Measurements from ENCODE around the gene NTNG1. TPM values are rescaled to one million over a fixed set of nuclear protein-coding genes. Genes with fewer than 3 reads are reported as not detected.

The NTNG1 gene
- total and polyA plus RNA-seq, 2 of the 4 experiments (the other 2 are of a cell fraction): 1.2 to 2.3 TPM

GRCh38 chr1:107514841-107515240, 374.0 kb downstream of the NTNG1 start:
- H3K27me3 ChIP-seq (ENCODE audit: control insufficient read depth, insufficient read depth, low read length): no peaks in the 10 kb centered on the region
- no peak overlapping the region for H4K5ac ChIP-seq (ENCODE audit: low read depth, low read length)
- H3K4me1 ChIP-seq (ENCODE audit: control insufficient read depth, insufficient read depth, low read length): no peaks in the 10 kb centered on the region
- H3K18ac ChIP-seq (ENCODE audit: low read depth, low read length): no peak overlapping the region
- no peak overlapping the region for H2BK15ac ChIP-seq (ENCODE audit: low read depth, low read length)
- H3K4ac ChIP-seq (ENCODE audit: low read depth, low read length): no peak overlapping the region
- intact Hi-C loops (cut with micrococcal nuclease) (no loop called here), in situ Hi-C loops (cut with MboI; ENCODE audit: low sequenced_read_pairs) (no loop called here), dilution Hi-C loops (cut with HindIII; ENCODE audit: low sequenced_read_pairs, unreplicated experiment) (no loop called here)
- no peak for TF ChIP-seq MAFK (IDR thresholded peaks at IDR 0.05; ENCODE audit: low read depth, low read length)
- TF ChIP-seq RFX5 (IDR thresholded peaks at IDR 0.05; ENCODE audit: low read depth, low read length): no peak
- TF ChIP-seq RCOR1 (IDR thresholded peaks at IDR 0.05; ENCODE audit: insufficient replicate concordance, low read length): no peak
- TF ChIP-seq CTCF (conservative IDR thresholded peaks at IDR 0.05; ENCODE audit: low read depth, low read length): no peak
- CTCF ChIA-PET: no interaction called here
- H3K79me1 ChIP-seq (ENCODE audit: low read depth in 1 of 2, low read length in 2 of 2): no peaks in the 10 kb centered on the region
- H4K91ac ChIP-seq (ENCODE audit: insufficient read depth, low read depth, low read length): no peak overlapping the region
- H3K9ac ChIP-seq (ENCODE audit: low read depth, low read length): no peak overlapping the region
- H3K56ac ChIP-seq (ENCODE audit: extremely low read depth, insufficient read depth, low read length): no peak overlapping the region
- no peak overlapping the region for H2AK9ac ChIP-seq (replicated peaks; ENCODE audit: low read depth, low read length, poor library complexity)
- POLR2A ChIA-PET (ENCODE audit: unreplicated experiment): no interaction called here
- no peaks in the 10 kb centered on the region for H3K36me3 ChIP-seq (ENCODE audit: control insufficient read depth, insufficient read depth, low read length)
- H4K8ac ChIP-seq (ENCODE audit: low read depth in 2 of 2, low read length in 2 of 2): no peak overlapping the region
- H3K9me3 ChIP-seq (ENCODE audit: control insufficient read depth, insufficient read depth, low read length): no peaks in the 10 kb centered on the region
- H3K14ac ChIP-seq (replicated peaks; ENCODE audit: low read depth, low read length): no peak overlapping the region
- H4K20me1 ChIP-seq (ENCODE audit: insufficient read depth, low read length): no peaks in the 10 kb centered on the region
- no peak overlapping the region for H3K4me3 ChIP-seq (ENCODE audit: insufficient read depth, low read depth, low read length)
- no TSS peak for BruUV-seq (replicated peaks)
- H3K4me2 ChIP-seq (ENCODE audit: low read depth, low read length): no peak overlapping the region
- no peak overlapping the region for H3K23ac ChIP-seq (ENCODE audit: low read depth, low read length)
- H3K9me1 ChIP-seq (ENCODE audit: insufficient read depth, low read length): no peaks in the 10 kb centered on the region
- no CpG with 5 or more reads among the region's 3 CpGs for WGBS, 2 experiments (ENCODE audit: extremely low coverage in 2 of 2, insufficient read length in 1 of 2)
- H3K27ac ChIP-seq (ENCODE audit: insufficient read depth, low read length): no peak overlapping the region
- no peak overlapping the region for H2BK20ac ChIP-seq (ENCODE audit: low read depth, low read length)
- no peak overlapping the region for H2BK120ac ChIP-seq (ENCODE audit: low read depth, low read length)
- no peak overlapping the region for H2AFZ ChIP-seq (replicated peaks; ENCODE audit: low read length, poor library complexity)
- ATAC-seq (ENCODE audit: low read depth): no peak
- H2BK5ac ChIP-seq (ENCODE audit: low read depth, low read length, poor library complexity, severe bottlenecking): no peak overlapping the region
- H2AK5ac ChIP-seq (ENCODE audit: low read depth, low read length): no peak overlapping the region
- DNase-seq: no peak

All from IMR-90 (cell line).